Ovary (tissue), 9 donors: ENCODE data around the gene GRIN2A. TPM values are rescaled to one million over a fixed set of nuclear protein-coding genes. Genes with fewer than 3 reads are reported as not detected.

Experiments used
- DNase-seq, 5 donors: peaks; one replicate each; pipeline ENCODE4 v3.0.0-alpha.2; 2019 to 2020
- H3K27ac ChIP-seq, 2 donors: fragments of 200-600 bp; one replicate each; pipeline versions ENCODE4 v1.5.1 to v1.8.0; 2019 to 2022
- H3K27me3 ChIP-seq: fragments of 200-600 bp; one replicate; pipeline ENCODE4 v1.8.0; 2022
- H3K36me3 ChIP-seq: fragments of 200-600 bp; sonication (generic); one replicate; pipeline ENCODE4 v1.5.1; 2019
- H3K4me1 ChIP-seq: one replicate; pipeline ENCODE4 v1.8.1; 2013; ENCODE audit warnings: mild to moderate bottlenecking, moderate library complexity; ENCODE audit not compliant: insufficient read depth
- H3K4me3 ChIP-seq: fragments of 200-600 bp; sonication (generic); one replicate; pipeline ENCODE4 v1.5.1; 2017
- H3K9me3 ChIP-seq, 2 donors: fragments of 200-600 bp in 1 of 2; sonication (generic) in 1 of 2; one replicate each; pipeline versions ENCODE4 v1.5.1 to v1.8.1; 2013 to 2019; ENCODE audit warnings: mild to moderate bottlenecking in 1 of 2, moderate library complexity in 1 of 2
- CTCF ChIP-seq, 3 donors: fragments of 450-650 bp in 2 of 3; fragments of 200-600 bp in 1 of 3; IDR thresholded peaks; one replicate each; pipeline versions ENCODE4 v1.5.1 to v1.8.0; 2016 to 2022; ENCODE audit warnings: antibody characterized with exemption in 3 of 3, mild to moderate bottlenecking in 1 of 3
- EP300 ChIP-seq: sonication (generic); formaldehyde crosslinking; IDR thresholded peaks from one replicate; pipeline ENCODE4 v1.6.1; 2017; ENCODE audit warnings: antibody characterized with exemption
- POLR2A ChIP-seq: fragments of 450-650 bp; IDR thresholded peaks from one replicate; pipeline ENCODE4 v1.6.1; 2017; ENCODE audit warnings: antibody characterized with exemption, mild to moderate bottlenecking, moderate library complexity
- WGBS, 3 donors: extraction: QIAGEN DNeasy Blood & Tissue Kit in 1 of 3; methylation state at CpG; one replicate each; pipeline versions ENCODE4 v1.1.5 to v1.1.7; 2013 to 2017; 5-methylcytosine and 5-hydroxymethylcytosine counted together
- intact Hi-C, 4 donors: fragments of 100-400 bp; cut with DNase I; formaldehyde crosslinking; loops; one replicate each; pipeline versions ENCODE4 v1.11.0 to v1.15.1; 2022 to 2023
- polyA plus RNA-seq, 2 donors: library from polyadenylated mRNA; stranded (reverse); fragments of 200-250 nt in 1 of 2; fragments of 350-450 nt in 1 of 2; fragmentation: Illumina TruSeq in 1 of 2; extraction: RNeasy Lipid Tissue Mini Kit (QIAGEN cat#74804) in 1 of 2; gene quantifications; one replicate each; pipeline ENCODE4 v1.2.3, GENCODE V29; 2013 to 2014
- total RNA-seq, 7 donors: library from RNA; depleted of rRNA in 2 of 7; stranded (reverse); fragments of >200 nt in 2 of 7; fragmentation: NEBNext Ultra II Directional in 3 of 7; extraction: Animal tissue kit (Norgen Biotek cat#: 25700) in 3 of 7; gene quantifications; one replicate each; pipeline versions ENCODE4 v1.1.0 to v1.2.4, GENCODE V29; 2016 to 2023
- donor health status: DM: no; HTN: no; CAD: no; lungs with moderate emphysema.
- donor health status: DM: no; HTN: no; CAD: no.
- donor health status: Bipolar disorder and iron deficiency.
- donor health status: DM: yes; HTN: yes; CAD: no.
- donor health status: DM: no; HTN: no; CAD: no.
- donor health status: DM: yes; HTN: yes; CAD: no.

Gene GRIN2A
- total and polyA plus RNA-seq, 9 donors = 0.08 to 5.4 (median 0.57) TPM; not detected in 1

- DNase-seq = no peak
- Histone ChIP-seq H3K4me3 (no peak overlapping the region), H3K36me3 (no peaks in the 10 kb centered on the region), H3K4me1 (no peaks in the 10 kb centered on the region), H3K9me3 (no peaks in the 10 kb centered on the region), H3K27me3 (no peaks in the 10 kb centered on the region), H3K27ac (no peak overlapping the region)
- WGBS, 3 donors = 86 to 88% (median 87%) methylated on average over 4 of the region's 4 CpGs
- intact Hi-C loops = loop anchor here in 1 of 4 donors (10.0 kb wide), 1 partner anchor 153 kb away; the partner anchor contains the start of gene GRIN2A
- TF ChIP-seq CTCF (IDR thresholded peaks at IDR 0.05) (no peak), EP300 (no peak), POLR2A (no peak)
Measured at GRCh38 chr16:10031955-10032354, 150.3 kb downstream of the GRIN2A start.

- Histone ChIP-seq H3K9me3 (no peaks in the 10 kb centered on the region), H3K27me3 (no peaks in the 10 kb centered on the region), H3K27ac (no peak overlapping the region), H3K36me3 (no peaks in the 10 kb centered on the region), H3K4me1 (no peaks in the 10 kb centered on the region), H3K4me3 (no peak overlapping the region)
- WGBS, 3 donors = 73 to 76% (median 75%) methylated on average over 7 of the region's 7 CpGs
- no peak for DNase-seq
- TF ChIP-seq POLR2A = no peak
- no peak for TF ChIP-seq EP300
- no peak for TF ChIP-seq CTCF (IDR thresholded peaks at IDR 0.05)
- intact Hi-C loops = loop anchor here in 1 of 4 donors (10.0 kb wide), 1 partner anchor 153 kb away; the partner anchor contains the start of gene GRIN2A
Measured at GRCh38 chr16:10031473-10031872, 150.8 kb downstream of the GRIN2A start.

- H3K9me3 ChIP-seq = no peaks in the 10 kb centered on the region
Measured at GRCh38 chr16:10028644-10029043, 153.6 kb downstream of the GRIN2A start.

GRCh38 chr16:10027553-10027952 lies 154.7 kb downstream of the GRIN2A start:
- intact Hi-C loops = loop anchor here in 1 of 4 donors (5.0 kb wide), 1 partner anchor 1545 kb away; no protein-coding TSS in a partner anchor

More at GRCh38 chr16:10028644-10029043, 153.6 kb downstream of the GRIN2A start:
- intact Hi-C loops = loop anchor here in 1 of 4 donors (5.0 kb wide), 1 partner anchor 1544 kb away; no protein-coding TSS in a partner anchor
- Histone ChIP-seq H3K27me3 (no peaks in the 10 kb centered on the region), H3K27ac (no peak overlapping the region), H3K36me3 (no peaks in the 10 kb centered on the region), H3K4me1 (no peaks in the 10 kb centered on the region), H3K4me3 (no peak overlapping the region)
- no peak for TF ChIP-seq POLR2A
- TF ChIP-seq EP300 = no peak
- no peak for TF ChIP-seq CTCF (IDR thresholded peaks at IDR 0.05)
- DNase-seq = no peak

More at GRCh38 chr16:10027553-10027952, 154.7 kb downstream of the GRIN2A start:
- Histone ChIP-seq H3K27ac (no peak overlapping the region), H3K9me3 (no peaks in the 10 kb centered on the region), H3K4me3 (no peak overlapping the region), H3K4me1 (no peaks in the 10 kb centered on the region), H3K36me3 (no peaks in the 10 kb centered on the region), H3K27me3 (no peaks in the 10 kb centered on the region)
- no peak for DNase-seq
- TF ChIP-seq CTCF (IDR thresholded peaks at IDR 0.05) (no peak), POLR2A (no peak), EP300 (no peak)
- 61 to 63% (median 62%) methylated on average over 8 of the region's 8 CpGs for WGBS, 3 donors
